Neutrophil (primary cell): ENCODE measurements around the gene IVNS1ABP.

ENCODE experiments used
- H3K27ac ChIP-seq: fragments of 200-600 bp; sonication (generic); 2 replicates; pipeline ENCODE4 v1.5.1; 2016; ENCODE audit warnings: mild to moderate bottlenecking, moderate library complexity
- H3K27me3 ChIP-seq: fragments of 200-600 bp; sonication (generic); 2 replicates; pipeline ENCODE4 v1.6.0; 2016; ENCODE audit warnings: mild to moderate bottlenecking
- H3K36me3 ChIP-seq: fragments of 200-600 bp; sonication (generic); 2 replicates; pipeline ENCODE4 v1.5.1; 2017
- H3K4me1 ChIP-seq, 2 experiments: fragments of 200-600 bp in 1 of 2; sonication (generic) in 1 of 2; 1 replicate in 1 of 2; 2 replicates in 1 of 2; pipeline versions ENCODE4 v1.5.1 to v1.6.1; 2013 to 2016; ENCODE audit warnings: low read depth in 1 of 2, low read length in 1 of 2, mild to moderate bottlenecking in 1 of 2, moderate library complexity in 1 of 2; ENCODE audit not compliant: control insufficient read depth in 1 of 2, insufficient read depth in 1 of 2
- H3K4me3 ChIP-seq, 2 experiments: fragments of 200-600 bp in 1 of 2; sonication (generic) in 1 of 2; 1 replicate in 1 of 2; 2 replicates in 1 of 2; pipeline ENCODE4 v1.5.1; 2013 to 2016; ENCODE audit warnings: low read depth in 1 of 2, low read length in 1 of 2, mild to moderate bottlenecking in 1 of 2, moderate library complexity in 1 of 2
- H3K9me3 ChIP-seq: fragments of 200-600 bp; sonication (generic); 2 replicates; pipeline ENCODE4 v1.5.1; 2016
- CTCF ChIP-seq: fragments of 200-600 bp; sonication (generic); IDR thresholded peaks from 2 replicates; pipeline ENCODE4 v1.5.1; 2016; ENCODE audit warnings: antibody characterized with exemption

Gene IVNS1ABP

DNA sequence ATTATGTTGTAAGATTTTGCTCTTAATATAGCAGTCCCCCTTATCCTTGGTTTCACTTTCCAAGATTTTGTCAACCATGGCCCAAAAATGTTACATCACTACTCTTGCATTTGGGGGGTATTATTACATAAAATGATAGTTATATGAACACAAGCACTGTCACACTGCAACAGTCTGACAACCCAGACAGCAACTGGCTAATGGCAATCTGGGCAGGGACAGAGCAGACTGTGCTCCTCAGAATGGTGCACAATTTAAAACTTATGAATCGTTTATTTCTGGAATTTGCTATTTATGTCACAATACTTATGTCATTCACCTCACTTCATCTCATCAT is 2.1 kb upstream of the IVNS1ABP start:
- Histone ChIP-seq H3K27me3 (no peaks in the 10 kb centered on the region), H3K4me3 (peak overlapping the region; percentile 24 to 93), H3K27ac (peak overlapping the region; percentile 99), H3K36me3 (no peaks in the 10 kb centered on the region), H3K9me3 (no peaks in the 10 kb centered on the region), H3K4me1 (peaks cover 53 to 54% of the 10 kb centered on the region in 2 experiments)
- no peak for TF ChIP-seq CTCF

DNA sequence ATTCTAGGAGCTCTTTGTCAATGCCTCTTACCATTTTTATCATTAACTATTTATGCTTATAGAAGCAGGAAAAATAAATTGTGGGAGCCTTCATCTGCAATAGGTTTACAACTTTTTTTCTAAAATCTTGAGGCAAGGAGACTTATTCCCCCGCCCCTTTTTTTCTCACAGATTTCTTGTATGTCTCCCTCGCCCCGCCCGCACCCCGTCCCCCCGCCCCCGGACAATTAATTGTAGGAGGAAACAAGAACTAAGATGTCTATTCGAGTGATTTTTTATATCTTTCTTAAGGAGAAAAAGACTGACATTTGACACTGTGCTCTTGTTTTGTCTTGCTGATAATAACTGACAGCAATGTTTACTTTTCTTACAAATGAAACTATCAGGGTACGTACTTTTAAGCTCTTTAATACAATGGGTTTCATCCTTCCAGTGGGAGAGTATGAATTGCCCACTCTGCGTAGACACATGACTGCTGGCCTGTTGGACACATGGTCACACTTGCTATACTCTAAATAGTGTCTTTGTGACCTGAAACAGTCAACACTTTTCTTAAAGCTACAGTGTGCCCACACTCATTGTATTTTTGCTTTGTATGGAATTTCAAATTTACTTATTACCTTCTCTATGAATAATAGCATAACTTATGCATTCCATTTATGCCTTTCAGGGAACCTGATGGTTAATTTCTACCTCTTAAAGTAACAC is 1.5 kb upstream of the IVNS1ABP start:
- Histone ChIP-seq H3K27ac (peak overlapping the region; percentile 99), H3K27me3 (no peaks in the 10 kb centered on the region), H3K4me3 (peak overlapping the region; percentile 93 to 98), H3K36me3 (no peaks in the 10 kb centered on the region), H3K9me3 (no peaks in the 10 kb centered on the region), H3K4me1 (peaks cover 53 to 54% of the 10 kb centered on the region in 2 experiments)
- TF ChIP-seq CTCF: no peak

DNA sequence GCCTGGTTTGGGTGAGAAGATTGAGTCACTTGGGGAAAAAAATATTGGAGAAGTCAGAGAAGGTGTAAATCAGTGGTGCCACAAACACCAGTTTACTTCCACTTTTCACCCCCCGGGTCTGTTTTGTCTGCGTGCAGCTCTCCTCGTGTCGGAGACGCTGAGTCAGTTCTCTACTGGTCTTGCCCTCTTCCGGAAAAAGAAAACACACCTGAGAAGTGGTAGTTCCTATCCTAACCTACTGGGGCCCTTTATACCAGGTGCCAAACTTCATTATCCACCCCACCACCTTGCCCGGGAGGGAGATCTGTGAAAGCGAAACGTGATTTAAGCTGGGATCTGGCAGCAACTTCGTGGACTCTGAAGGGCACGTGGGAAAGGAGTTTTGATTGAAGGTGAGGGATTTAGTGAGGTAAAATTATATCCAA is 855 bp upstream of the IVNS1ABP start:
- Histone ChIP-seq H3K27me3 (no peaks in the 10 kb centered on the region), H3K4me3 (peak overlapping the region; percentile 93 to 98), H3K4me1 (peaks cover 55 to 57% of the 10 kb centered on the region in 2 experiments), H3K27ac (peak overlapping the region; percentile 99), H3K36me3 (no peaks in the 10 kb centered on the region), H3K9me3 (no peaks in the 10 kb centered on the region)
- TF ChIP-seq CTCF: peak; percentile 74

- H3K4me1 ChIP-seq: peaks cover 70 to 72% of the 10 kb centered on the region in 2 experiments
- no peaks in the 10 kb centered on the region for H3K36me3 ChIP-seq
- H3K9me3 ChIP-seq: no peaks in the 10 kb centered on the region
- H3K27me3 ChIP-seq: no peaks in the 10 kb centered on the region
- peak overlapping the region; percentile 99 for H3K27ac ChIP-seq
- peak overlapping the region; percentile 93 to 98 for H3K4me3 ChIP-seq
- TF ChIP-seq CTCF: no peak
Measured at GRCh38 chr1:185316163-185317033, 645 bp downstream of the IVNS1ABP start.

DNA sequence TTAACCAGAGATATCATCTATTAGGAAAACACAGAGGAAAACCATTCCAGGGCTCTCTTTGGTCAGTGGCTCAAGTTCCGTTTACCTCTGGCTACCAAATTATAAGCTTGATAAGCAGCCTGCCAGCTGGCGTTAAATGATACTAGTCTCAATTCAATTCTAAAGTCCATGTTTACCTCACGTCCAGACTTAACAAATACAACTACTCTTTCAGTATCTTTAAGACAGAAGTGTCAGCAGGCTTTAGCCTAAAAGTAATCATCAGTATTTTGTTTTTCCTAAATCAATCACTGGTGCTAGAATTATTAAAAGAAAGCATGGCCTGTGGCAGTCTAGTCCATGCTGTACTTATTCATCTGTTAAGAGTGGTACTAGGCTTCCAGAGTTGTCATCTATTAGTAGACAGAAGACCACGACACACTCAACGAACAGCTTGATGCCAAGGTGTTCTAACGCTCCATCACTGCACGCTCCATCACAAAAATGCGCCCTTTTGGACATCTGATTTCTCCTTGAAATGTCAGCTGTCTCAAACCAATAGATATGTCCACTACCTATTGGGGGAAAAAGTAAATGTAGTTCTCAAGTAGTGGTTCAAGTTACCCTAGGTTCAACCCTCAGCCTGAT is 1.5 kb downstream of the IVNS1ABP start:
- H3K4me3 ChIP-seq: peak overlapping the region; percentile 93 to 98
- TF ChIP-seq CTCF: no peak
- no peaks in the 10 kb centered on the region for H3K9me3 ChIP-seq
- peaks cover 79 to 80% of the 10 kb centered on the region in 2 experiments for H3K4me1 ChIP-seq
- peak overlapping the region; percentile 99 for H3K27ac ChIP-seq
- H3K36me3 ChIP-seq: peaks cover 6% of the 10 kb centered on the region
- no peaks in the 10 kb centered on the region for H3K27me3 ChIP-seq
